WTC11 (cell line): ENCODE results near the gene ARIH1.

Source experiments
- FOXP1 ChIP-seq: sonication (generic); formaldehyde crosslinking; IDR thresholded peaks from 2 replicates; pipeline ENCODE4 v1.8.0; 2022; ENCODE audit warnings: missing genetic modification reagents, mild to moderate bottlenecking, moderate library complexity, borderline replicate concordance
- SMAD4 ChIP-seq: sonication (generic); formaldehyde crosslinking; IDR thresholded peaks from 2 replicates; pipeline ENCODE4 v1.8.0; 2022; ENCODE audit warnings: mild to moderate bottlenecking, missing genetic modification reagents
- TF ChIP-seq, protein P1 (sequence below): sonication (generic); formaldehyde crosslinking; IDR thresholded peaks from 2 replicates; pipeline ENCODE4 v1.8.0; 2022; ENCODE audit warnings: mild to moderate bottlenecking, missing genetic modification reagents

DNA sequence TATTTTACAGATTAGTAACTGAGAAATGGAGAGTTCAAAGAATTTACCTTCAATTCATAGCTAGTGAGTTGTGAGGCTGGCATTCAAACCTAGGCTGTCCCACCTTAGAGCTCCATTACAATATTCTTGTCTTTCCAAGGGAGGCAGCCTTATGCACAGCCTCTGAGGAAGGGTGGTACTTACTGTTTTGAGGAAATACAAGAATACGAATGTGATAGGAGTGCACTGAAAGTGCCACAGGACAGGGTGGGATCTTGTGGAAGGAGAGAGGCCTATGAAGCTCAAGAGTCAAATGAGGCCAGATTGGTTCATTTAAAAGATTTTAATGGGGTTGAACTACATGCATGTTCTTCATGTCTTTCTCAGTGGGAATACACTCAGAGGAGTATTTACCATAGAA, 86.3 kb downstream of the ARIH1 start:
- TF ChIP-seq, protein P1, sequence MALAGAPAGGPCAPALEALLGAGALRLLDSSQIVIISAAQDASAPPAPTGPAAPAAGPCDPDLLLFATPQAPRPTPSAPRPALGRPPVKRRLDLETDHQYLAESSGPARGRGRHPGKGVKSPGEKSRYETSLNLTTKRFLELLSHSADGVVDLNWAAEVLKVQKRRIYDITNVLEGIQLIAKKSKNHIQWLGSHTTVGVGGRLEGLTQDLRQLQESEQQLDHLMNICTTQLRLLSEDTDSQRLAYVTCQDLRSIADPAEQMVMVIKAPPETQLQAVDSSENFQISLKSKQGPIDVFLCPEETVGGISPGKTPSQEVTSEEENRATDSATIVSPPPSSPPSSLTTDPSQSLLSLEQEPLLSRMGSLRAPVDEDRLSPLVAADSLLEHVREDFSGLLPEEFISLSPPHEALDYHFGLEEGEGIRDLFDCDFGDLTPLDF (CRISPR knock-in tag), result no peak
- TF ChIP-seq SMAD4 (CRISPR knock-in tag) (no peak), FOXP1 (CRISPR knock-in tag) (no peak)
